Spleen (tissue), 11 donors: ENCODE measurements around the gene RETREG2. TPM values are rescaled to one million over a fixed set of nuclear protein-coding genes. Genes with fewer than 3 reads are reported as not detected.

Experiments
- DNase-seq: peaks from one replicate; pipeline ENCODE4 v3.0.0-alpha.2; 2020
- H3K27ac ChIP-seq, 8 donors: fragments of 200-600 bp; sonication (generic) in 7 of 8; 1 replicate in 4 of 8; 2 replicates in 4 of 8; pipeline versions ENCODE4 v1.5.0 to v1.8.0; 2016 to 2021; ENCODE audit warnings: inconsistent platforms in 4 of 8, mild to moderate bottlenecking in 4 of 8, moderate library complexity in 1 of 8
- H3K27me3 ChIP-seq, 7 donors: fragments of 200-600 bp; sonication (generic) in 6 of 7; replicated peaks in 1 of 7; 1 replicate in 4 of 7; 2 replicates in 3 of 7; pipeline versions ENCODE4 v1.5.0 to v1.8.0; 2016 to 2021; ENCODE audit warnings: inconsistent platforms in 3 of 7, mild to moderate bottlenecking in 1 of 7
- H3K36me3 ChIP-seq, 6 donors: fragments of 200-600 bp; sonication (generic) in 5 of 6; 1 replicate in 4 of 6; 2 replicates in 2 of 6; pipeline versions ENCODE4 v1.5.0 to v1.8.0; 2016 to 2021; ENCODE audit warnings: inconsistent platforms in 2 of 6
- H3K4me1 ChIP-seq, 6 donors: fragments of 200-600 bp; sonication (generic) in 5 of 6; 1 replicate in 3 of 6; 2 replicates in 3 of 6; pipeline versions ENCODE4 v1.5.0 to v1.8.0; 2016 to 2021; ENCODE audit warnings: inconsistent platforms in 3 of 6
- H3K4me3 ChIP-seq, 8 donors: fragments of 200-600 bp; sonication (generic) in 7 of 8; 1 replicate in 4 of 8; 2 replicates in 4 of 8; pipeline versions ENCODE4 v1.5.0 to v1.8.0; 2016 to 2021; ENCODE audit warnings: inconsistent platforms in 4 of 8, mild to moderate bottlenecking in 4 of 8, moderate library complexity in 2 of 8
- H3K9me3 ChIP-seq, 8 donors: fragments of 200-600 bp; sonication (generic) in 7 of 8; 1 replicate in 4 of 8; 2 replicates in 4 of 8; pipeline versions ENCODE4 v1.5.0 to v1.8.0; 2016 to 2021; ENCODE audit warnings: inconsistent platforms in 4 of 8
- POLR2A ChIP-seq, 3 donors: fragments of 450-650 bp; IDR thresholded peaks; one replicate each; pipeline ENCODE4 v1.5.1; 2017; ENCODE audit warnings: antibody characterized with exemption in 3 of 3, mild to moderate bottlenecking in 1 of 3
- POLR2AphosphoS5 ChIP-seq, 3 donors: sonication (generic); formaldehyde crosslinking; IDR thresholded peaks; one replicate each; pipeline ENCODE4 v1.5.1; 2017; ENCODE audit warnings: antibody characterized with exemption in 3 of 3
- WGBS, 5 donors: extraction: QIAGEN DNeasy Blood & Tissue Kit in 3 of 5; methylation state at CpG; one replicate each; pipeline versions ENCODE4 v1.1.5 to v1.1.7; 2013 to 2018; 5-methylcytosine and 5-hydroxymethylcytosine counted together
- intact Hi-C: fragments of 100-400 bp; cut with DNase I; formaldehyde crosslinking; loops from one replicate; pipeline ENCODE4 v1.15.0; 2023; ENCODE audit warnings: low total_unique reads
- polyA plus RNA-seq, 3 donors: library from polyadenylated mRNA; stranded (reverse); fragments of 200-250 nt; gene quantifications; one replicate each; pipeline ENCODE4 v1.2.1, GENCODE V29; 2013
- total RNA-seq, 7 donors: library from RNA; depleted of rRNA in 3 of 7; stranded (reverse); fragments of >200 nt in 3 of 7; fragmentation: NEBNext Ultra II Directional in 4 of 7; extraction: Animal tissue kit (Norgen Biotek cat#: 25700) in 4 of 7; gene quantifications; one replicate each; pipeline versions ENCODE4 v1.1.0 to v1.2.1, GENCODE V29; 2016 to 2021
- TF ChIP-seq, protein P1 (sequence below), 11 experiments: fragments of 200-600 bp in 7 of 11; fragments of 450-650 bp in 4 of 11; sonication (generic) in 4 of 11; IDR thresholded peaks in 8 of 11; conservative IDR thresholded peaks in 3 of 11; 1 replicate in 7 of 11; 2 replicates in 4 of 11; pipeline versions ENCODE4 v1.4.0 to v1.8.0; 2016 to 2021; ENCODE audit warnings: antibody characterized with exemption in 11 of 11, inconsistent platforms in 4 of 11, mild to moderate bottlenecking in 1 of 11
- donor health status: healthy with polysubstance abuse.
- donor health status: DM: no; HTN: no; CAD: no; lungs with moderate emphysema.
- donor health status: DM: no; HTN: no; CAD: no.
- donor health status: Bipolar disorder and iron deficiency.
- donor health status: healthy.
- donor health status: DM: no; HTN: no; CAD: no.
- donor health status: DM: yes; HTN: yes; CAD: no.

RETREG2 gene
- total and polyA plus RNA-seq, 10 donors, result 30.0 to 101 (median 71.4) TPM

- Histone ChIP-seq H3K27ac (peak within 1 kb of the TSS; percentile 93 to 98 (median 97)), H3K27me3 (no peaks in the 10 kb centered on the region), H3K4me1 (peaks cover 7 to 55% (median 35%) of the 10 kb centered on the region in 6 donors), H3K9me3 (no peaks in the 10 kb centered on the region), H3K36me3 (peaks cover 0 to 38% (median 15%) of the 10 kb centered on the region in 6 donors), H3K4me3 (peak within 1 kb of the TSS; percentile 51 to 84 (median 60))
- WGBS, 5 donors, result 0 to 1% (median 0%) methylated on average over 15 to 76 of the region's 76 CpGs
- intact Hi-C loops, result loop anchor here (5.0 kb wide), 1 partner anchor 34 kb away; the partner anchor contains the start of gene SLC23A3
- peak; percentile 99 for DNase-seq
- peak; percentile 99 to 100 (median 99) for TF ChIP-seq POLR2AphosphoS5 (IDR thresholded peaks at IDR 0.05)
- peak; percentile 30 to 92 (median 65) for TF ChIP-seq POLR2A (IDR thresholded peaks at IDR 0.05)
- TF ChIP-seq, protein P1, sequence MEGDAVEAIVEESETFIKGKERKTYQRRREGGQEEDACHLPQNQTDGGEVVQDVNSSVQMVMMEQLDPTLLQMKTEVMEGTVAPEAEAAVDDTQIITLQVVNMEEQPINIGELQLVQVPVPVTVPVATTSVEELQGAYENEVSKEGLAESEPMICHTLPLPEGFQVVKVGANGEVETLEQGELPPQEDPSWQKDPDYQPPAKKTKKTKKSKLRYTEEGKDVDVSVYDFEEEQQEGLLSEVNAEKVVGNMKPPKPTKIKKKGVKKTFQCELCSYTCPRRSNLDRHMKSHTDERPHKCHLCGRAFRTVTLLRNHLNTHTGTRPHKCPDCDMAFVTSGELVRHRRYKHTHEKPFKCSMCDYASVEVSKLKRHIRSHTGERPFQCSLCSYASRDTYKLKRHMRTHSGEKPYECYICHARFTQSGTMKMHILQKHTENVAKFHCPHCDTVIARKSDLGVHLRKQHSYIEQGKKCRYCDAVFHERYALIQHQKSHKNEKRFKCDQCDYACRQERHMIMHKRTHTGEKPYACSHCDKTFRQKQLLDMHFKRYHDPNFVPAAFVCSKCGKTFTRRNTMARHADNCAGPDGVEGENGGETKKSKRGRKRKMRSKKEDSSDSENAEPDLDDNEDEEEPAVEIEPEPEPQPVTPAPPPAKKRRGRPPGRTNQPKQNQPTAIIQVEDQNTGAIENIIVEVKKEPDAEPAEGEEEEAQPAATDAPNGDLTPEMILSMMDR (IDR thresholded peaks at IDR 0.05 in 8 of 11, conservative IDR thresholded peaks at IDR 0.05 in 3 of 11), result peak in 6 of 11 experiments; percentile 23 to 61 (median 42)
Observed at GRCh38 chr2:219206328-219207133, 28.5 kb downstream of the RETREG2 start, which contains the start of gene ZFAND2B. Gene ZFAND2B, plus strand, starts transcription at chr2:219206782. Its CDS starts 206 bp downstream, at chr2:219206988.

- no peaks in the 10 kb centered on the region for H3K9me3 ChIP-seq
- TF ChIP-seq, protein P1 (IDR thresholded peaks at IDR 0.05 in 8 of 11, conservative IDR thresholded peaks at IDR 0.05 in 3 of 11), result no peak
- TF ChIP-seq POLR2A (IDR thresholded peaks at IDR 0.05), result no peak
- no peak for TF ChIP-seq POLR2AphosphoS5 (IDR thresholded peaks at IDR 0.05)
- peak; percentile 77 for DNase-seq
- peaks cover 7 to 61% (median 35%) of the 10 kb centered on the region in 6 donors for H3K4me1 ChIP-seq
- peak overlapping the region; percentile 51 to 84 (median 60) for H3K4me3 ChIP-seq
- WGBS, 5 donors, result 11 to 27% (median 23%) methylated on average over 20 to 22 of the region's 22 CpGs
- peak overlapping the region; percentile 93 to 98 (median 97) for H3K27ac ChIP-seq
- H3K27me3 ChIP-seq, result no peaks in the 10 kb centered on the region
- intact Hi-C loops, result loop anchor here (5.0 kb wide), 1 partner anchor 35 kb away; the partner anchor contains the start of gene SLC23A3
- peaks cover 0 to 42% (median 15%) of the 10 kb centered on the region in 6 donors for H3K36me3 ChIP-seq
Observed at GRCh38 chr2:219207134-219207883, 29.2 kb downstream of the RETREG2 start.

- intact Hi-C loops, result loop anchor here (5.0 kb wide), 1 partner anchor 36 kb away; the partner anchor contains the start of gene SLC23A3
- WGBS, 5 donors, result 63 to 78% (median 66%) methylated on average over 16 to 17 of the region's 17 CpGs
- no peak for TF ChIP-seq POLR2AphosphoS5 (IDR thresholded peaks at IDR 0.05)
- no peak for TF ChIP-seq POLR2A (IDR thresholded peaks at IDR 0.05)
- TF ChIP-seq, protein P1 (IDR thresholded peaks at IDR 0.05 in 8 of 11, conservative IDR thresholded peaks at IDR 0.05 in 3 of 11), result no peak
- H3K4me1 ChIP-seq, result peaks cover 7 to 66% (median 35%) of the 10 kb centered on the region in 6 donors
- peak overlapping the region in 4 of 8 donors; percentile 51 to 84 (median 59) for H3K4me3 ChIP-seq
- H3K27me3 ChIP-seq, result no peaks in the 10 kb centered on the region
- H3K9me3 ChIP-seq, result no peaks in the 10 kb centered on the region
- H3K36me3 ChIP-seq, result peaks cover 0 to 50% (median 15%) of the 10 kb centered on the region in 6 donors
- DNase-seq, result peak; percentile 71
- peak overlapping the region; percentile 93 to 98 (median 97) for H3K27ac ChIP-seq
Observed at GRCh38 chr2:219207884-219208740, 30.0 kb downstream of the RETREG2 start.
